GM18499 (cell line): ENCODE measurements around the gene SMURF1.

Experiments used
- ATAC-seq: cut with Tn5 transposase; IDR thresholded peaks from one replicate; pipeline ENCODE4 v1.9.1; 2021; ENCODE audit warnings: moderate number of reproducible peaks; ENCODE audit not compliant: insufficient read depth, unreplicated experiment

The SMURF1 gene

GRCh38 chr7:99142727-99143520, 984 bp downstream of the SMURF1 start:
- ATAC-seq: no peak

- ATAC-seq: no peak
Observed at GRCh38 chr7:99141841-99142726, 1.8 kb downstream of the SMURF1 start.

- no peak for ATAC-seq
Observed at GRCh38 chr7:99141334-99141733, 2.6 kb downstream of the SMURF1 start.

- no peak for ATAC-seq
Observed at GRCh38 chr7:99140813-99141212, 3.1 kb downstream of the SMURF1 start.

- no peak for ATAC-seq
Observed at GRCh38 chr7:99139036-99139435, 4.9 kb downstream of the SMURF1 start.

- no peak for ATAC-seq
Observed at GRCh38 chr7:99137411-99138180, 6.3 kb downstream of the SMURF1 start.

GRCh38 chr7:99135938-99136337, 8.0 kb downstream of the SMURF1 start:
- no peak for ATAC-seq

- no peak for ATAC-seq
Observed at GRCh38 chr7:99133766-99134564, 9.9 kb downstream of the SMURF1 start.

GRCh38 chr7:99132595-99133321, 11.2 kb downstream of the SMURF1 start:
- no peak for ATAC-seq

GRCh38 chr7:99131290-99131689, 12.6 kb downstream of the SMURF1 start:
- no peak for ATAC-seq

- ATAC-seq: no peak
Observed at GRCh38 chr7:99129536-99129935, 14.4 kb downstream of the SMURF1 start.

- no peak for ATAC-seq
Observed at GRCh38 chr7:99129001-99129400, 14.9 kb downstream of the SMURF1 start.

GRCh38 chr7:99128076-99128950, 15.6 kb downstream of the SMURF1 start:
- no peak for ATAC-seq

GRCh38 chr7:99127636-99128035, 16.3 kb downstream of the SMURF1 start:
- no peak for ATAC-seq

- ATAC-seq: no peak
Observed at GRCh38 chr7:99126921-99127553, 16.9 kb downstream of the SMURF1 start.

- no peak for ATAC-seq
Observed at GRCh38 chr7:99125505-99125865, 18.4 kb downstream of the SMURF1 start.

GRCh38 chr7:99124751-99125504, 19.0 kb downstream of the SMURF1 start:
- no peak for ATAC-seq
